ENCODE results near the gene DAZL.

DAZL gene

DNA sequence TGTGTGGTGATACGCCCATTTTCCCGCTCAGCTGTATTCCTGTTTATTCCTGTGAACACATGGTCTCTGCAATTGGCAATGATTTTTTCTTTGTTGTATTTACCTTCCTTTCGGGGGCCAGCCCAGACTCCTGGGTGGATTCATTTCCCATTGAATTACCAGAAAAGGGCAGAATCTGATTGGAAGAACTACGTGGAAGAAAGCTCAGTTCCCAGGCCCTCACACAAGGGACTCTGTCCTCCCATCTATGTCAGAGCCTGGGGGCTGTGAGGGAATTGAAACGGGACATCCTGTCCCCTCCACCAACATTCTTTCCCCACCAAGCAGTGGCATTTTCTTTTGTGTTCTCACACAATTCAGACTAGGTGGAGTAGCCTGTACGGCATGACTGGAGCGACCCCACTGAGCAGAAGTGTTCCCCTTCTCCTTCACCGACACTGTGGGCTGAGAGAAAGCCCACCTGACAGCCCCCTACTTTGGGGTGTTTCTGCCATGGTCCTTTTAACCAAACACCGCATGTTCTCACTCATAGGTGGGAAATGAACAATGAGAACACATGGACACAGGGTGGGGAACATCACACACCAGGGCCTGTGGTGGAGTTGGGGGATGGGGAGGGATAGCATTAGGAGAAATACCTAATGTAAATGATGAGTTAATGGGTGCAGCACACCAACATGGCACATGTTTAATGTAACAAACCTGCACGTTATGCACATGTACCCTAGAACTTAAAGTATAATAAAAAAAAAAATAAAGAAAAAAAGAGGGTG is 59.6 kb downstream of the DAZL start:
- no peak for DNase-seq (ENCODE audit: low read depth, low spot score)

- DNase-seq (ENCODE audit: low read depth, low spot score), result no peak
Observed at GRCh38 chr3:16543242-16543864, 61.9 kb downstream of the DAZL start.

GRCh38 chr3:16538507-16538906 is 66.7 kb downstream of the DAZL start:
- DNase-seq (ENCODE audit: low read depth, low spot score), result no peak

DNA sequence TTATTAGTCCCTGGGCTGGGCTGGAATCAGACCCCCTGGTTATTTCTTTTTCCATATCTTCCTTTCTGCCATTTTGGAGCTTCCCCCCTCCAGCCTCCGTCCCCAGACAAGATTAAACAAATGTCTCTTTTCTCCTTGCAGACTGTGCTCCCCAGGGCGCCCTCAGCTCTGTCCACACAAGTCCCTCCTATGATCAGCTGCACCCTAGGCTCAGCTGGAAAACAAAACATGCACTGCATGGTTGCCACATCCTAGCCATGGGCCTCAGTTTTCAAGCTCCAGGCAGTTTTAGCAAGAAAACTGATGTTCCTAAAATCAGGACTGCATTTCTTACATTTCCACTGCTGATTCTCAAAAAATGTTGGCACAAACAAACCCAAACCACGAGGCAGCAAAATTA is 68.2 kb downstream of the DAZL start:
- no peak for DNase-seq (ENCODE audit: low read depth, low spot score)
